B cell (primary cell): ENCODE measurements around the gene NEK6. TPM values are rescaled to one million over a fixed set of nuclear protein-coding genes. Genes with fewer than 3 reads are reported as not detected.

Experiments used
- ATAC-seq: fragments of 200-7000 bp; cut with Tn5 transposase; one replicate; pipeline ENCODE4 v1.10.0; 2021; ENCODE audit warnings: low read depth, mild to moderate bottlenecking, moderate number of reproducible peaks, moderate library complexity
- CTCF ChIA-PET: fragments of 350-600 bp; sonication (Branson Sonifier 250); formaldehyde crosslinking; loops from one replicate; lab custom pipeline; 2021; ENCODE audit warnings: antibody characterized with exemption, inconsistent platforms; lab: Charles Lee
- POLR2A ChIA-PET: fragments of 350-600 bp; sonication (Branson Sonifier 250); formaldehyde crosslinking; loops from one replicate; lab custom pipeline; 2021; ENCODE audit warnings: antibody characterized with exemption; lab: Charles Lee
- DNase-seq: peaks from one replicate; pipeline ENCODE4 v3.0.0; 2013
- H2AFZ ChIP-seq: 2 replicates; pipeline ENCODE4 v1.6.1; 2012; ENCODE audit warnings: mild to moderate bottlenecking, low read depth, low read length; ENCODE audit not compliant: insufficient read depth, poor library complexity, severe bottlenecking
- H3K27ac ChIP-seq, 2 donors: 1 replicate in 1 of 2; 2 replicates in 1 of 2; pipeline ENCODE4 v1.5.1; 2012 to 2013; ENCODE audit warnings: low read length in 2 of 2, mild to moderate bottlenecking in 2 of 2, moderate library complexity in 1 of 2
- H3K27me3 ChIP-seq, 4 experiments: fragments of 200-600 bp in 1 of 4; sonication (generic) in 1 of 4; replicated peaks in 1 of 4; 1 replicate in 2 of 4; 2 replicates in 2 of 4; pipeline versions ENCODE4 v1.6.1 to v1.7.0; 2013 to 2016; ENCODE audit warnings: low read length in 3 of 4, mild to moderate bottlenecking in 2 of 4, mixed read lengths in 1 of 4, moderate library complexity in 1 of 4; ENCODE audit not compliant: insufficient read depth in 4 of 4, control insufficient read depth in 3 of 4; ENCODE audit errors: control extremely low read depth in 1 of 4
- H3K36me3 ChIP-seq, 2 experiments: replicated peaks in 1 of 2; 1 replicate in 1 of 2; 2 replicates in 1 of 2; pipeline versions ENCODE4 v1.6.1 to v1.7.1; 2013; ENCODE audit warnings: low read length in 1 of 2; ENCODE audit not compliant: insufficient read depth in 2 of 2, control insufficient read depth in 1 of 2; ENCODE audit errors: control extremely low read depth in 1 of 2, extremely low read depth in 1 of 2
- H3K4me1 ChIP-seq, 2 donors: fragments of 200-600 bp in 1 of 2; sonication (generic) in 1 of 2; 1 replicate in 1 of 2; 2 replicates in 1 of 2; pipeline versions ENCODE4 v1.5.1 to v1.6.1; 2013 to 2017; ENCODE audit warnings: low read length in 2 of 2; ENCODE audit not compliant: control insufficient read depth in 2 of 2, insufficient read depth in 2 of 2
- H3K4me2 ChIP-seq: replicated peaks from 2 replicates; pipeline ENCODE3; 2012; ENCODE audit warnings: mild to moderate bottlenecking, low read depth, low read length; ENCODE audit not compliant: poor library complexity, severe bottlenecking
- H3K4me3 ChIP-seq, 5 experiments: fragments of 200-600 bp in 1 of 5; sonication (generic) in 1 of 5; 1 replicate in 3 of 5; 2 replicates in 2 of 5; pipeline versions ENCODE4 v1.5.1 to v1.7.0; 2011 to 2016; ENCODE audit warnings: low read length in 4 of 5, mild to moderate bottlenecking in 4 of 5, low read depth in 2 of 5, control low read depth in 1 of 5, moderate library complexity in 1 of 5; ENCODE audit not compliant: insufficient read depth in 1 of 5; ENCODE audit errors: control extremely low read depth in 1 of 5, extremely low read depth in 1 of 5
- H3K79me2 ChIP-seq: fragments of 200-600 bp; sonication (generic); one replicate; pipeline ENCODE4 v1.6.0; 2016; ENCODE audit warnings: low read length; ENCODE audit not compliant: control insufficient read depth, insufficient read depth
- H3K9ac ChIP-seq: fragments of 200-600 bp; sonication (generic); 2 replicates; pipeline ENCODE4 v1.6.1; 2017; ENCODE audit warnings: mild to moderate bottlenecking, low read length, moderate library complexity
- H3K9me3 ChIP-seq, 3 donors: one replicate each; pipeline versions ENCODE4 v1.6.1 to v1.7.1; 2013; ENCODE audit warnings: low read length in 2 of 3; ENCODE audit not compliant: control insufficient read depth in 2 of 3, insufficient read depth in 1 of 3; ENCODE audit errors: control extremely low read depth in 1 of 3
- H4K20me1 ChIP-seq: 2 replicates; pipeline ENCODE4 v1.6.0; 2012; ENCODE audit warnings: mild to moderate bottlenecking, low read length; ENCODE audit not compliant: insufficient read depth, control insufficient read depth, poor library complexity, severe bottlenecking
- H3K27ac Mint-ChIP-seq: one replicate; pipeline ENCODE4 v1.8.0; 2021; ENCODE audit warnings: mixed read lengths
- H3K27me3 Mint-ChIP-seq: one replicate; pipeline ENCODE4 v1.8.0; 2021; ENCODE audit warnings: mixed read lengths
- H3K4me1 Mint-ChIP-seq: one replicate; pipeline ENCODE4 v1.8.0; 2021; ENCODE audit warnings: mixed read lengths
- H3K4me3 Mint-ChIP-seq: one replicate; pipeline ENCODE4 v1.8.0; 2021; ENCODE audit warnings: mixed read lengths
- H3K9me3 Mint-ChIP-seq: one replicate; pipeline ENCODE4 v1.8.0; 2022; ENCODE audit warnings: mixed read lengths; ENCODE audit not compliant: insufficient read depth
- CTCF ChIP-seq: fragments of 200-600 bp; IDR thresholded peaks from one replicate; pipeline ENCODE4 v1.8.0; 2022; ENCODE audit warnings: antibody characterized with exemption, mild to moderate bottlenecking
- EZH2 ChIP-seq: IDR thresholded peaks from 2 replicates; pipeline ENCODE4 v1.6.1; 2012; ENCODE audit warnings: borderline replicate concordance, low read depth, mild to moderate bottlenecking, moderate library complexity, low read length; ENCODE audit not compliant: insufficient read depth, poor library complexity, severe bottlenecking
- WGBS: methylation state at CpG from one replicate; pipeline ENCODE4 v1.1.5; 2013; ENCODE audit warnings: missing lambda C conversion rate; ENCODE audit not compliant: insufficient coverage; 5-methylcytosine and 5-hydroxymethylcytosine counted together
- intact Hi-C: fragments of 100-400 bp; cut with micrococcal nuclease; formaldehyde crosslinking; loops from one replicate; pipeline ENCODE4 v1.10.0; 2022
- polyA plus RNA-seq: library from polyadenylated mRNA; depleted of rRNA; stranded (reverse); fragments of >200 nt; gene quantifications from 2 replicates; pipeline ENCODE4 v1.2.3, GENCODE V29; 2012
- total RNA-seq, 2 donors: library from RNA; stranded (reverse); fragments of 120-200 nt in 1 of 2; gene quantifications; 1 replicate in 1 of 2; 2 replicates in 1 of 2; pipeline versions ENCODE4 v1.2.3 to v1.2.4, GENCODE V29; 2013 to 2022

The NEK6 gene
- total and polyA plus RNA-seq, 2 donors (not counting 1 experiment from before 2014, with no cell fraction given): 40.0 to 63.1 TPM

GRCh38 chr9:124208571-124208970 lies 49.2 kb upstream of the NEK6 start:
- peaks cover 75 to 86% of the 10 kb centered on the region in 2 donors for H3K4me1 ChIP-seq
- H3K9me3 ChIP-seq: no peaks in the 10 kb centered on the region
- H3K9ac ChIP-seq: no peak overlapping the region
- H3K36me3 ChIP-seq: no peaks in the 10 kb centered on the region
- POLR2A ChIA-PET: interaction anchor here (0.6 to 2.1 kb wide), 2 partner anchors 9 to 79 kb away, joined by 4 to 13 read pairs; no protein-coding TSS in a partner anchor
- peak; percentile 42 for DNase-seq
- peak overlapping the region; percentile 32 to 48 for H3K27ac ChIP-seq
- CTCF ChIA-PET: interaction anchor here (3.2 to 3.8 kb wide), 2 partner anchors 11 to 81 kb away, joined by 13 to 20 read pairs; no protein-coding TSS in a partner anchor
- no peaks in the 10 kb centered on the region for H3K27me3 Mint-ChIP-seq
- WGBS: 4% methylated on average over 3 of the region's 3 CpGs
- H3K4me3 Mint-ChIP-seq: peak overlapping the region; percentile 51
- intact Hi-C loops: no loop called here
- no peaks in the 10 kb centered on the region for H3K27me3 ChIP-seq
- peak; percentile 23 for ATAC-seq
- peak overlapping the region; percentile 83 for H3K27ac Mint-ChIP-seq
- H2AFZ ChIP-seq: peak overlapping the region; percentile 1
- TF ChIP-seq EZH2 (no peak), CTCF (no peak)
- H3K79me2 ChIP-seq: no peaks in the 10 kb centered on the region
- no peaks in the 10 kb centered on the region for H3K9me3 Mint-ChIP-seq
- no peak overlapping the region for H3K4me3 ChIP-seq
- peak overlapping the region; percentile 33 for H3K4me2 ChIP-seq
- peaks cover 91% of the 10 kb centered on the region for H3K4me1 Mint-ChIP-seq
- H4K20me1 ChIP-seq: no peaks in the 10 kb centered on the region

GRCh38 chr9:124209279-124209678 lies 48.5 kb upstream of the NEK6 start:
- Histone ChIP-seq H3K27ac (peak overlapping the region; percentile 1 to 48), H3K4me3 (no peak overlapping the region), H2AFZ (peak overlapping the region; percentile 1), H3K79me2 (no peaks in the 10 kb centered on the region), H3K27me3 (no peaks in the 10 kb centered on the region), H3K4me2 (peak overlapping the region; percentile 33), H4K20me1 (no peaks in the 10 kb centered on the region), H3K4me1 (peaks cover 77 to 86% of the 10 kb centered on the region in 2 donors), H3K36me3 (no peaks in the 10 kb centered on the region), H3K9me3 (no peaks in the 10 kb centered on the region), H3K9ac (no peak overlapping the region)
- ChIA-PET POLR2A (interaction anchor here (2.1 kb wide), 1 partner anchor 8 kb away, joined by 13 read pairs; no protein-coding TSS in a partner anchor), CTCF (interaction anchor here (3.2 to 3.8 kb wide), 2 partner anchors 12 to 82 kb away, joined by 13 to 20 read pairs; no protein-coding TSS in a partner anchor)
- intact Hi-C loops: no loop called here
- Mint-ChIP-seq H3K9me3 (no peaks in the 10 kb centered on the region), H3K27me3 (no peaks in the 10 kb centered on the region), H3K27ac (peak overlapping the region; percentile 83), H3K4me3 (peak overlapping the region; percentile 51), H3K4me1 (peaks cover 91% of the 10 kb centered on the region)
- TF ChIP-seq EZH2 (no peak), CTCF (no peak)
- ATAC-seq (no peak), DNase-seq (no peak)
- WGBS: 82% methylated on average over 4 of the region's 7 CpGs
